Fibroblast of lung (primary cell): ENCODE measurements around the gene CCNT1. TPM values are rescaled to one million over a fixed set of nuclear protein-coding genes. Genes with fewer than 3 reads are reported as not detected.

ENCODE experiments used
- DNase-seq, 2 donors: peaks; one replicate each; pipeline versions ENCODE4 v3.0.0 to v3.0.0-alpha.2; 2010; ENCODE audit warnings: low read depth in 2 of 2
- H2AFZ ChIP-seq: 2 replicates; pipeline ENCODE4 v1.5.1; 2012; ENCODE audit warnings: low read length, control low read depth, inconsistent platforms
- H3K27ac ChIP-seq: 2 replicates; pipeline ENCODE4 v1.5.1; 2011; ENCODE audit warnings: low read length, control low read depth; ENCODE audit not compliant: insufficient read depth
- H3K27me3 ChIP-seq: 2 replicates; pipeline ENCODE4 v1.5.1; 2011; ENCODE audit warnings: mild to moderate bottlenecking, low read length; ENCODE audit not compliant: control insufficient read depth, insufficient read depth
- H3K36me3 ChIP-seq: 2 replicates; pipeline ENCODE4 v1.5.1; 2011; ENCODE audit warnings: low read length; ENCODE audit not compliant: control insufficient read depth, insufficient read depth
- H3K4me1 ChIP-seq: 2 replicates; pipeline ENCODE4 v1.5.1; 2011; ENCODE audit warnings: low read length; ENCODE audit not compliant: control insufficient read depth, insufficient read depth; ENCODE audit errors: extremely low read depth
- H3K4me2 ChIP-seq: 2 replicates; pipeline ENCODE4 v1.5.1; 2011; ENCODE audit warnings: low read length, control low read depth; ENCODE audit not compliant: insufficient read depth; ENCODE audit errors: extremely low read depth
- H3K4me3 ChIP-seq, 4 experiments: fragments of 200-600 bp in 1 of 4; sonication (generic) in 1 of 4; replicated peaks in 1 of 4; 2 replicates each; pipeline ENCODE4 v1.5.1; 2011 to 2016; ENCODE audit warnings: low read length in 4 of 4, low read depth in 3 of 4, mild to moderate bottlenecking in 3 of 4, control low read depth in 2 of 4, inconsistent platforms in 1 of 4, mixed read lengths in 1 of 4; ENCODE audit not compliant: insufficient read depth in 1 of 4; ENCODE audit errors: control extremely low read depth in 1 of 4
- H3K79me2 ChIP-seq: 2 replicates; pipeline ENCODE4 v1.5.1; 2012; ENCODE audit warnings: mild to moderate bottlenecking, low read length, inconsistent platforms; ENCODE audit not compliant: control insufficient read depth, insufficient read depth
- H3K9ac ChIP-seq: 2 replicates; pipeline ENCODE4 v1.5.1; 2011; ENCODE audit warnings: mild to moderate bottlenecking, low read length, control low read depth; ENCODE audit not compliant: insufficient read depth
- H3K9me3 ChIP-seq: 2 replicates; pipeline ENCODE4 v1.5.1; 2012; ENCODE audit warnings: low read depth, low read length; ENCODE audit not compliant: control insufficient read depth, insufficient read depth
- H4K20me1 ChIP-seq: 2 replicates; pipeline ENCODE4 v1.5.1; 2011; ENCODE audit warnings: low read length; ENCODE audit not compliant: control insufficient read depth, insufficient read depth; ENCODE audit errors: extremely low read depth
- EZH2 ChIP-seq: IDR thresholded peaks from 2 replicates; pipeline ENCODE4 v1.5.1; 2012; ENCODE audit warnings: low read length, control low read depth, mild to moderate bottlenecking; ENCODE audit errors: missing control alignments
- polyA minus RNA-seq: library from RNA; depleted of rRNA, polyadenylated mRNA; stranded (reverse); fragments of >200 nt; gene quantifications from 2 replicates; pipeline ENCODE4 v1.2.3, GENCODE V29; 2011; ENCODE audit warnings: low replicate concordance
- polyA plus RNA-seq, 2 donors: library from polyadenylated mRNA; depleted of rRNA in 1 of 2; stranded (reverse) in 1 of 2; unstranded in 1 of 2; fragments of >200 nt; gene quantifications; 2 replicates each; pipeline ENCODE4 v1.2.1, GENCODE V29; 2011 to 2012; ENCODE audit warnings: missing spikeins in 1 of 2
- total RNA-seq: library from RNA; depleted of rRNA; stranded (reverse); fragments of >200 nt; gene quantifications from 2 replicates; pipeline ENCODE4 v1.2.1, GENCODE V29; 2014
- TF ChIP-seq, protein P1 (sequence below), 2 donors: IDR thresholded peaks in 1 of 2; conservative IDR thresholded peaks in 1 of 2; 1 replicate in 1 of 2; 2 replicates in 1 of 2; pipeline ENCODE4 v1.5.1; 2011 to 2012; ENCODE audit warnings: low read length in 2 of 2, control low read depth in 1 of 2, inconsistent platforms in 1 of 2, low read depth in 1 of 2, mild to moderate bottlenecking in 1 of 2

CCNT1 gene
- total RNA-seq, result 21.6 and 24.6 TPM in 2 replicates
- 15.5 and 20.4 TPM in 2 replicates for polyA plus RNA-seq
- polyA plus RNA-seq (2012), result 6.3 and 12.4 TPM in 2 replicates
- polyA minus RNA-seq, result 5.8 and 7.7 TPM in 2 replicates

DNA sequence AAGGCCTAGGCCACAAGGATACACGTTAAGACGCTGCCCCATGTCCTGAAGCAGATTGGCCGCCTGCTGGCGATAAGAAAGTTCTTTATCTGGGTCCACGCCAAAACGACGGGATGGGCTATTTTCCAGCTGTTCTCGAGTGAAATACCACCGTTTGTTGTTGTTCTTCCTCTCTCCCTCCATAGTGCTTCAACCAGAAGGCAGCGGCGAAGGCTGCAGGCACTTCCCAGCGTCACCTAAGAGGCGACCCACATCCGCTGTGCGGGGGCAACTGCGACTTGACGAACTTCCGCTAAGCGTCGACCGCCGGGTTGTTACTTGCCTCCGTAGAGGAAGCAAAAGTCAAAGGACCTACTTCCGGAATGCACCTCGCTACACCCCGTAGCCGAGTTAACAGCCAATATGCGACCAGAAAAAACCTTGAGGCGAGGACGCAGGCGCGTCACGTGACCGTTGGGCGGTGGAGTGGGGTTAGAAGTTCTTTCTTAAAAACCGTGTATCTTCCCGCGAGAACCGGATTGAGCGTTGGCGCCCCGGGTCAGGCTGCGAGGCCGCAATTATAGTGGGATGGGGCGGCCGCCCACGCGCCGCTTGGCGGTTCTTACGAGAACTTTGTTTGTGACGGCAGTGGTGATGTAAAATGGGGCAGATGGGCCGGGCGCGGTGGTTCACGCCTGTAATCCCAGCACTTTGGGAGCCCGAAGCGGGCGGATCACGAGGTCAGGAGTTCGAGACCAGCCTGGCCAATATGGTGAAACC, at the start of gene CCNT1:
TSS of gene CCNT1 (minus strand) at position 215 of the 759 bp plus-strand sequence. CDS start at position 183, 32 bp downstream.
- Histone ChIP-seq H3K27me3 (no peaks in the 10 kb centered on the region), H3K4me3 (peak within 1 kb of the TSS; percentile 64 to 94 (median 81)), H4K20me1 (no peaks in the 10 kb centered on the region), H3K4me1 (peaks cover 3% of the 10 kb centered on the region), H3K36me3 (no peaks in the 10 kb centered on the region), H3K4me2 (peak within 1 kb of the TSS; percentile 78), H3K9ac (peak within 1 kb of the TSS; percentile 90), H3K79me2 (peaks cover 42% of the 10 kb centered on the region), H3K9me3 (no peaks in the 10 kb centered on the region), H3K27ac (peak within 1 kb of the TSS; percentile 98), H2AFZ (peak within 1 kb of the TSS; percentile 83)
- TF ChIP-seq, protein P1, sequence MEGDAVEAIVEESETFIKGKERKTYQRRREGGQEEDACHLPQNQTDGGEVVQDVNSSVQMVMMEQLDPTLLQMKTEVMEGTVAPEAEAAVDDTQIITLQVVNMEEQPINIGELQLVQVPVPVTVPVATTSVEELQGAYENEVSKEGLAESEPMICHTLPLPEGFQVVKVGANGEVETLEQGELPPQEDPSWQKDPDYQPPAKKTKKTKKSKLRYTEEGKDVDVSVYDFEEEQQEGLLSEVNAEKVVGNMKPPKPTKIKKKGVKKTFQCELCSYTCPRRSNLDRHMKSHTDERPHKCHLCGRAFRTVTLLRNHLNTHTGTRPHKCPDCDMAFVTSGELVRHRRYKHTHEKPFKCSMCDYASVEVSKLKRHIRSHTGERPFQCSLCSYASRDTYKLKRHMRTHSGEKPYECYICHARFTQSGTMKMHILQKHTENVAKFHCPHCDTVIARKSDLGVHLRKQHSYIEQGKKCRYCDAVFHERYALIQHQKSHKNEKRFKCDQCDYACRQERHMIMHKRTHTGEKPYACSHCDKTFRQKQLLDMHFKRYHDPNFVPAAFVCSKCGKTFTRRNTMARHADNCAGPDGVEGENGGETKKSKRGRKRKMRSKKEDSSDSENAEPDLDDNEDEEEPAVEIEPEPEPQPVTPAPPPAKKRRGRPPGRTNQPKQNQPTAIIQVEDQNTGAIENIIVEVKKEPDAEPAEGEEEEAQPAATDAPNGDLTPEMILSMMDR (conservative IDR thresholded peaks at IDR 0.05 in 1 of 2, IDR thresholded peaks at IDR 0.05 in 1 of 2; ENCODE audit: low read depth in 1 of 2, low read length in 2 of 2), result peak; percentile 40 to 42
- TF ChIP-seq EZH2, result no peak
- DNase-seq, result peak; percentile 100

DNA sequence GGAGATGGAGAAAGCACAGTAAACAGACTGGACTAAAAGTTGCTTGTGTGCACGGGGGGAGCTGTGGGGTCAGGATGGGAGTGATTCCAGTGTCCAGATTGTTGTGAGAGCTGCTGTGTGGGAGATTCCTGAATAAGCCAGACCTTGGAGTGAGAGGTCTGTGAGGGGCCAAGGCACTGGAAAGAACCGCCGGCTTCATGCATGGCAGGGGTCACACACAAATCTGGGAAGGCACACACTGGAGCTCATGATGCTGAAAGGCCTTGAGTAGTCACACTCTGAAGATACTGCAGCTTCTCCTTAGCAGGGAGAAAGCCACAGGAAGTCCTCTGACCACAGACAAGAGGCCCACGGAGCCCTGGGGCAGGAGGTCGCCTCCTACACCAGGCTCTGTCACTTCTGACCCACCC, 49.3 kb upstream of the CCNT1 start:
- Histone ChIP-seq H3K79me2 (no peaks in the 10 kb centered on the region), H3K36me3 (peaks cover 12% of the 10 kb centered on the region), H3K27me3 (no peaks in the 10 kb centered on the region), H3K4me3 (no peak overlapping the region), H3K4me2 (no peak overlapping the region), H3K27ac (no peak overlapping the region), H3K4me1 (peaks cover 3% of the 10 kb centered on the region), H3K9me3 (no peaks in the 10 kb centered on the region), H4K20me1 (no peaks in the 10 kb centered on the region), H2AFZ (no peak overlapping the region), H3K9ac (no peak overlapping the region)
- TF ChIP-seq, protein P1 (conservative IDR thresholded peaks at IDR 0.05 in 1 of 2, IDR thresholded peaks at IDR 0.05 in 1 of 2; ENCODE audit: low read depth in 1 of 2, low read length in 2 of 2), result no peak
- TF ChIP-seq EZH2, result no peak
- DNase-seq, result peak in 1 of 2 donors; percentile 26

DNA sequence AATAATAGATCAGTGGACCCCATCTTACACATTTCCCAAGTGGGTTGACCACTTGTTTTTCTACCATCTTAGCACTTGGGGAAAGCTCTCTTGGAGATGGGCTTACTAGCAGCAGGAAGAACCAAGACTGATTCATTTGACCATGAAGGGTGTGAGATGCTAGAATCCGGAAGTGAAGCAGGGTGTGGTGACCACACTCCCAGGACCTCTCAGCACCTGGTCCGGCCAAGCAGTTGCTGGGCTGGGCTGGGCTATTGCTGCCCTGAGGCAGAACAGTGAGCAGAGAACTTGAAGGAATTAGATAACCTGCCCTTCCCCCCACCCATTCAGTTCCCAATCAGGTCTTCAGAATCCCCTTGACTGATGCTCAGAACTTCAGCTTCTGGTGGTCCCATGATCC, 48.0 kb upstream of the CCNT1 start:
- DNase-seq, result no peak
- Histone ChIP-seq H3K27ac (no peak overlapping the region), H3K9me3 (no peaks in the 10 kb centered on the region), H3K36me3 (peaks cover 10% of the 10 kb centered on the region), H3K9ac (no peak overlapping the region), H3K27me3 (no peaks in the 10 kb centered on the region), H2AFZ (no peak overlapping the region), H3K79me2 (no peaks in the 10 kb centered on the region), H3K4me1 (peaks cover 3% of the 10 kb centered on the region), H3K4me2 (no peak overlapping the region), H3K4me3 (no peak overlapping the region), H4K20me1 (no peaks in the 10 kb centered on the region)
- TF ChIP-seq, protein P1 (conservative IDR thresholded peaks at IDR 0.05 in 1 of 2, IDR thresholded peaks at IDR 0.05 in 1 of 2; ENCODE audit: low read depth in 1 of 2, low read length in 2 of 2), result no peak
- no peak for TF ChIP-seq EZH2
